Measurements from ENCODE around the gene SPAAR. TPM values are rescaled to one million over a fixed set of nuclear protein-coding genes. Genes with fewer than 3 reads are reported as not detected.

Gene SPAAR
- total and polyA plus RNA-seq, 9 of the 15 experiments (the other 6 are each of a cell fraction or from before 2014, with no cell fraction given): not detected

DNA sequence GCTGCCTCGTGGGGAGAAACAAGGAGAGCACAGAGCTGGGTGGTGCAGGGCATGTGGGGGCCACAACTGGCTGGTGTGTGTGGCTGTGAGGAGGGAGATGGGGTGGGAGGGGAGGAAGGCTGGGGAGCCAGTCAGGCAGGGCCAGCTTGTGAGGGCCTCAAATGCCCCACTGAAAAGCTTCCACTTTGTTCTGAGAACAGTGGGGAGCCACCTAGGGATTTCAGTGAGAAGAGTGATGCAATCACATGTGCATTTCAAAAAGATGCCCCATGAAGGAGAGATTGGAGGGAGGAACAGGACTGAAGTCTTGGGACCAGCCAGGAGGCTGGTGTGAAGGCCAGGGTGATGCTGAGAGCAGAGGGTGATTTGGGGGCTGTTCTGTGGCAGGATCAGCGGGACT is 40.4 kb upstream of the SPAAR start:
- FAIRE-seq: no peak
- TF ChIP-seq NCOA6 (IDR thresholded peaks at IDR 0.05) (no peak), RBM39 (optimal IDR thresholded peaks at IDR 0.05; ENCODE audit: low read depth, low read length) (no peak), TEAD2 (tag; IDR thresholded peaks at IDR 0.05) (no peak), ZNF224 (CRISPR knock-in tag; IDR thresholded peaks at IDR 0.05) (no peak), NFATC3 (IDR thresholded peaks at IDR 0.05) (no peak), FOXA3 (CRISPR knock-in tag; conservative IDR thresholded peaks at IDR 0.05 in 1 of 2, IDR thresholded peaks at IDR 0.05 in 1 of 2) (no peak), CCAR2 (IDR thresholded peaks at IDR 0.05; ENCODE audit: low read depth, low read length) (no peak), MEF2A (IDR thresholded peaks at IDR 0.05; ENCODE audit: control insufficient read depth, low read depth, low read length) (no peak), TOE1 (IDR thresholded peaks at IDR 0.05; ENCODE audit: borderline replicate concordance) (no peak), TOE1 (CRISPR knock-in tag; IDR thresholded peaks at IDR 0.05; ENCODE audit: borderline replicate concordance, low read depth) (no peak), CBFB (CRISPR knock-in tag; IDR thresholded peaks at IDR 0.05) (no peak), CEBPB (tag; IDR thresholded peaks at IDR 0.05) (0 out of 2 replicates have a peak, but pooled peaks have one; percentile 19), NONO (IDR thresholded peaks at IDR 0.05; ENCODE audit: low read depth in 2 of 2, low read length in 1 of 2) (no peak)
- TF ChIP-seq, protein P1, sequence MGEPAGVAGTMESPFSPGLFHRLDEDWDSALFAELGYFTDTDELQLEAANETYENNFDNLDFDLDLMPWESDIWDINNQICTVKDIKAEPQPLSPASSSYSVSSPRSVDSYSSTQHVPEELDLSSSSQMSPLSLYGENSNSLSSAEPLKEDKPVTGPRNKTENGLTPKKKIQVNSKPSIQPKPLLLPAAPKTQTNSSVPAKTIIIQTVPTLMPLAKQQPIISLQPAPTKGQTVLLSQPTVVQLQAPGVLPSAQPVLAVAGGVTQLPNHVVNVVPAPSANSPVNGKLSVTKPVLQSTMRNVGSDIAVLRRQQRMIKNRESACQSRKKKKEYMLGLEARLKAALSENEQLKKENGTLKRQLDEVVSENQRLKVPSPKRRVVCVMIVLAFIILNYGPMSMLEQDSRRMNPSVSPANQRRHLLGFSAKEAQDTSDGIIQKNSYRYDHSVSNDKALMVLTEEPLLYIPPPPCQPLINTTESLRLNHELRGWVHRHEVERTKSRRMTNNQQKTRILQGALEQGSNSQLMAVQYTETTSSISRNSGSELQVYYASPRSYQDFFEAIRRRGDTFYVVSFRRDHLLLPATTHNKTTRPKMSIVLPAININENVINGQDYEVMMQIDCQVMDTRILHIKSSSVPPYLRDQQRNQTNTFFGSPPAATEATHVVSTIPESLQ (CRISPR knock-in tag; IDR thresholded peaks at IDR 0.05): no peak
- TF ChIP-seq, protein P2, sequence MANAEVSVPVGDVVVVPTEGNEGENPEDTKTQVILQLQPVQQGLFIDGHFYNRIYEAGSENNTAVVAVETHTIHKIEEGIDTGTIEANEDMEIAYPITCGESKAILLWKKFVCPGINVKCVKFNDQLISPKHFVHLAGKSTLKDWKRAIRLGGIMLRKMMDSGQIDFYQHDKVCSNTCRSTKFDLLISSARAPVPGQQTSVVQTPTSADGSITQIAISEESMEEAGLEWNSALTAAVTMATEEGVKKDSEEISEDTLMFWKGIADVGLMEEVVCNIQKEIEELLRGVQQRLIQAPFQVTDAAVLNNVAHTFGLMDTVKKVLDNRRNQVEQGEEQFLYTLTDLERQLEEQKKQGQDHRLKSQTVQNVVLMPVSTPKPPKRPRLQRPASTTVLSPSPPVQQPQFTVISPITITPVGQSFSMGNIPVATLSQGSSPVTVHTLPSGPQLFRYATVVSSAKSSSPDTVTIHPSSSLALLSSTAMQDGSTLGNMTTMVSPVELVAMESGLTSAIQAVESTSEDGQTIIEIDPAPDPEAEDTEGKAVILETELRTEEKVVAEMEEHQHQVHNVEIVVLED (CRISPR knock-in tag; IDR thresholded peaks at IDR 0.05): no peak
- TF ChIP-seq, protein P3, sequence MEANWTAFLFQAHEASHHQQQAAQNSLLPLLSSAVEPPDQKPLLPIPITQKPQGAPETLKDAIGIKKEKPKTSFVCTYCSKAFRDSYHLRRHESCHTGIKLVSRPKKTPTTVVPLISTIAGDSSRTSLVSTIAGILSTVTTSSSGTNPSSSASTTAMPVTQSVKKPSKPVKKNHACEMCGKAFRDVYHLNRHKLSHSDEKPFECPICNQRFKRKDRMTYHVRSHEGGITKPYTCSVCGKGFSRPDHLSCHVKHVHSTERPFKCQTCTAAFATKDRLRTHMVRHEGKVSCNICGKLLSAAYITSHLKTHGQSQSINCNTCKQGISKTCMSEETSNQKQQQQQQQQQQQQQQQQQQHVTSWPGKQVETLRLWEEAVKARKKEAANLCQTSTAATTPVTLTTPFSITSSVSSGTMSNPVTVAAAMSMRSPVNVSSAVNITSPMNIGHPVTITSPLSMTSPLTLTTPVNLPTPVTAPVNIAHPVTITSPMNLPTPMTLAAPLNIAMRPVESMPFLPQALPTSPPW (CRISPR knock-in tag; IDR thresholded peaks at IDR 0.05): no peak
- TF ChIP-seq, protein P4, sequence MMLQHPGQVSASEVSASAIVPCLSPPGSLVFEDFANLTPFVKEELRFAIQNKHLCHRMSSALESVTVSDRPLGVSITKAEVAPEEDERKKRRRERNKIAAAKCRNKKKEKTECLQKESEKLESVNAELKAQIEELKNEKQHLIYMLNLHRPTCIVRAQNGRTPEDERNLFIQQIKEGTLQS (IDR thresholded peaks at IDR 0.05): peak; percentile 67
- TF ChIP-seq, protein P4 (CRISPR knock-in tag; conservative IDR thresholded peaks at IDR 0.05): no peak

More for the DNA sequence above, 40.4 kb upstream of the SPAAR start:
- CTCF ChIA-PET (ENCODE audit: low intra/inter-chr PET ratio): no interaction called here
- Histone ChIP-seq H3K4me1 (replicated peaks in 1 of 2; ENCODE audit: control insufficient read depth in 2 of 2, insufficient read depth in 2 of 2, low read length in 2 of 2) (peaks cover 0 to 5% of the 10 kb centered on the region in 2 experiments; a peak in 2 of 5 replicates), H4K20me1 (replicated peaks; ENCODE audit: control insufficient read depth, insufficient read depth, low read length) (no peaks in the 10 kb centered on the region), H3K27me3 (ENCODE audit: control insufficient read depth in 2 of 2, insufficient read depth in 2 of 2, low read length in 2 of 2) (peaks cover 2 to 26% of the 10 kb centered on the region in 2 experiments; a peak in 3 of 5 replicates), H3K27ac (ENCODE audit: extremely low read depth, low read depth, low read length) (no peak overlapping the region), H3K9ac (ENCODE audit: insufficient read depth in 1 of 2, low read depth in 2 of 2, low read length in 2 of 2) (no peak overlapping the region), H3K36me3 (ENCODE audit: control insufficient read depth, insufficient read depth, low read length) (no peaks in the 10 kb centered on the region), H3K4me3 (no peak overlapping the region), H3K4me2 (ENCODE audit: insufficient read depth, low read length) (no peak overlapping the region), H3K9me1 (ENCODE audit: control insufficient read depth, insufficient read depth, low read length) (no peaks in the 10 kb centered on the region), H3K9me3 (replicated peaks; ENCODE audit: control insufficient read depth, insufficient read depth, low read depth, low read length) (no peaks in the 10 kb centered on the region), H2AFZ (ENCODE audit: low read depth, low read length) (no peak overlapping the region), H3K79me2 (ENCODE audit: control insufficient read depth, insufficient read depth, low read length) (no peaks in the 10 kb centered on the region)
- ATAC-seq: no peak; the same call in 1 of the 3 replicates
- intact Hi-C loops (cut with micrococcal nuclease): no loop called here
- in situ Hi-C loops (cut with MboI): no loop called here
- no peak for DNase-seq (ENCODE audit: extremely low read depth in 1 of 4, low spot score in 3 of 4)
- no TSS peak for BruUV-seq (replicated peaks)
- WGBS (ENCODE audit: insufficient coverage, low coverage, missing lambda C conversion rate): 8% methylated on average over 2 of the region's 2 CpGs
- POLR2A ChIA-PET: interaction anchor here (0.6 kb wide), 1 partner anchor 71 kb away, joined by 3 read pairs; no protein-coding TSS in a partner anchor

Data from K562 (cell line).